ENCODE results near the gene KLK11.

DNA sequence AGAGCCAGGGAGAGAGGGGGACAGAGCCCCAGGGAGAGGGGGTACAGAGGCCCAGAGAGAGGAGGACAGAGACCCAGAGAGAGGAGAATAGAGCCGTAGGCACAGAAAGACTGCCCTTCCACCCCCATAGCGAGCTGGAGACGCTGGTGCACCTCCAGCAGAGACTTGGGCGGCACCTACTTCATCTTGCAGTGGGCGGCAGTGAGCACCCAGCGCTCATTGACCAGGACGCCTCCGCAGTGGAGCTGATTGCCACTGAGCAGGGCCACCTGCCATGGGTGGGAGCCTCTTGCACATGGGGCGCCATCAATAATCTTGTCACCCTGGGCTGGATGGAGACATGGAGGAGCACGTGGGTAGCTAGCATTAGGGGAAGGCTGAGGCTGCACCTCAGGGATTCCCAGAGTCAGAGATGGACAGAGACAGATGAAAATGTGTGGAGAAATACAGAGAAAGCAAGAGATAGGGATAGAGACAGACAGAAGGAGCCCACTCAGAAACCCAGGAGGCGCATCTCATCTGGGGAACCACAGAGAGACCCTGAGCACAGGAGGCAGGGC lies 44.7 kb downstream of the KLK11 start:
- TF ChIP-seq, protein P1, sequence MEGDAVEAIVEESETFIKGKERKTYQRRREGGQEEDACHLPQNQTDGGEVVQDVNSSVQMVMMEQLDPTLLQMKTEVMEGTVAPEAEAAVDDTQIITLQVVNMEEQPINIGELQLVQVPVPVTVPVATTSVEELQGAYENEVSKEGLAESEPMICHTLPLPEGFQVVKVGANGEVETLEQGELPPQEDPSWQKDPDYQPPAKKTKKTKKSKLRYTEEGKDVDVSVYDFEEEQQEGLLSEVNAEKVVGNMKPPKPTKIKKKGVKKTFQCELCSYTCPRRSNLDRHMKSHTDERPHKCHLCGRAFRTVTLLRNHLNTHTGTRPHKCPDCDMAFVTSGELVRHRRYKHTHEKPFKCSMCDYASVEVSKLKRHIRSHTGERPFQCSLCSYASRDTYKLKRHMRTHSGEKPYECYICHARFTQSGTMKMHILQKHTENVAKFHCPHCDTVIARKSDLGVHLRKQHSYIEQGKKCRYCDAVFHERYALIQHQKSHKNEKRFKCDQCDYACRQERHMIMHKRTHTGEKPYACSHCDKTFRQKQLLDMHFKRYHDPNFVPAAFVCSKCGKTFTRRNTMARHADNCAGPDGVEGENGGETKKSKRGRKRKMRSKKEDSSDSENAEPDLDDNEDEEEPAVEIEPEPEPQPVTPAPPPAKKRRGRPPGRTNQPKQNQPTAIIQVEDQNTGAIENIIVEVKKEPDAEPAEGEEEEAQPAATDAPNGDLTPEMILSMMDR (IDR thresholded peaks at IDR 0.05; ENCODE audit: low read depth, low read length, missing input control), result no peak
- TF ChIP-seq, protein P2, sequence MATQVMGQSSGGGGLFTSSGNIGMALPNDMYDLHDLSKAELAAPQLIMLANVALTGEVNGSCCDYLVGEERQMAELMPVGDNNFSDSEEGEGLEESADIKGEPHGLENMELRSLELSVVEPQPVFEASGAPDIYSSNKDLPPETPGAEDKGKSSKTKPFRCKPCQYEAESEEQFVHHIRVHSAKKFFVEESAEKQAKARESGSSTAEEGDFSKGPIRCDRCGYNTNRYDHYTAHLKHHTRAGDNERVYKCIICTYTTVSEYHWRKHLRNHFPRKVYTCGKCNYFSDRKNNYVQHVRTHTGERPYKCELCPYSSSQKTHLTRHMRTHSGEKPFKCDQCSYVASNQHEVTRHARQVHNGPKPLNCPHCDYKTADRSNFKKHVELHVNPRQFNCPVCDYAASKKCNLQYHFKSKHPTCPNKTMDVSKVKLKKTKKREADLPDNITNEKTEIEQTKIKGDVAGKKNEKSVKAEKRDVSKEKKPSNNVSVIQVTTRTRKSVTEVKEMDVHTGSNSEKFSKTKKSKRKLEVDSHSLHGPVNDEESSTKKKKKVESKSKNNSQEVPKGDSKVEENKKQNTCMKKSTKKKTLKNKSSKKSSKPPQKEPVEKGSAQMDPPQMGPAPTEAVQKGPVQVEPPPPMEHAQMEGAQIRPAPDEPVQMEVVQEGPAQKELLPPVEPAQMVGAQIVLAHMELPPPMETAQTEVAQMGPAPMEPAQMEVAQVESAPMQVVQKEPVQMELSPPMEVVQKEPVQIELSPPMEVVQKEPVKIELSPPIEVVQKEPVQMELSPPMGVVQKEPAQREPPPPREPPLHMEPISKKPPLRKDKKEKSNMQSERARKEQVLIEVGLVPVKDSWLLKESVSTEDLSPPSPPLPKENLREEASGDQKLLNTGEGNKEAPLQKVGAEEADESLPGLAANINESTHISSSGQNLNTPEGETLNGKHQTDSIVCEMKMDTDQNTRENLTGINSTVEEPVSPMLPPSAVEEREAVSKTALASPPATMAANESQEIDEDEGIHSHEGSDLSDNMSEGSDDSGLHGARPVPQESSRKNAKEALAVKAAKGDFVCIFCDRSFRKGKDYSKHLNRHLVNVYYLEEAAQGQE (IDR thresholded peaks at IDR 0.05), result no peak
- TF ChIP-seq EGR1 (IDR thresholded peaks at IDR 0.05; ENCODE audit: low read depth in 2 of 2), result no peak
- TF ChIP-seq RAD21 (IDR thresholded peaks at IDR 0.05), result no peak
- no peak for TF ChIP-seq HNF4A (conservative IDR thresholded peaks at IDR 0.05)
- TF ChIP-seq FOXA1 (IDR thresholded peaks at IDR 0.05), result no peak

All from liver (tissue), 3 donors.